MM.1S (cell line): ENCODE measurements around the gene NDUFS3.

ENCODE experiments used
- CTCF ChIP-seq: fragments of 300-600 bp; sonication (generic); IDR thresholded peaks from 2 replicates; pipeline ENCODE4 v1.5.1; 2016; ENCODE audit warnings: antibody characterized with exemption, low read length, mixed read lengths
- EZH2 ChIP-seq: fragments of 300-600 bp; sonication (generic); optimal IDR thresholded peaks from 2 replicates; pipeline ENCODE3; 2017; ENCODE audit warnings: low read depth, mild to moderate bottlenecking, antibody characterized with exemption, low read length, mixed read lengths

GRCh38 chr11:47609675-47610074 lies 30.8 kb downstream of the NDUFS3 start:
- TF ChIP-seq CTCF, result no peak
- TF ChIP-seq EZH2, result no peak
